Measurements from ENCODE around the gene ZBTB38. TPM values are rescaled to one million over a fixed set of nuclear protein-coding genes. Genes with fewer than 3 reads are reported as not detected.
A peak's percentile ranks its signal among the peaks of the same experiment; 100 is the strongest.

ZBTB38 gene
- total and polyA plus RNA-seq, 2 of the 13 experiments (the other 11 are each of a cell fraction or from before 2014, with no cell fraction given) = 26.8 to 51.7 TPM

- 0 out of 2 replicates have a peak, but pooled peaks have one; percentile 2 for TF ChIP-seq ZNF646 (CRISPR knock-in tag; IDR thresholded peaks at IDR 0.05)
- no peak for TF ChIP-seq ZNF281 (CRISPR knock-in tag; IDR thresholded peaks at IDR 0.05; ENCODE audit: borderline replicate concordance)
- no peak for TF ChIP-seq RXRA (CRISPR knock-in tag; IDR thresholded peaks at IDR 0.05)
- peak; percentile 11; the same call in 1 of the 2 replicates for TF ChIP-seq ZNF510 (CRISPR knock-in tag; IDR thresholded peaks at IDR 0.05; ENCODE audit: low read depth)
- TF ChIP-seq TMF1 (CRISPR knock-in tag; IDR thresholded peaks at IDR 0.05; ENCODE audit: low read depth) = no peak
- TF ChIP-seq SOX13 (IDR thresholded peaks at IDR 0.05) = no peak
- 0 out of 4 replicates have a peak, but pooled peaks of 1 of the 2 experiments have one; percentile 20 for TF ChIP-seq SOX13 (CRISPR knock-in tag; conservative IDR thresholded peaks at IDR 0.05 in 1 of 2, IDR thresholded peaks at IDR 0.05 in 1 of 2)
- no peak for TF ChIP-seq ZBTB46 (CRISPR knock-in tag; IDR thresholded peaks at IDR 0.05; ENCODE audit: borderline replicate concordance)
- no peak for TF ChIP-seq ZNF614 (CRISPR knock-in tag; IDR thresholded peaks at IDR 0.05; ENCODE audit: borderline replicate concordance)
- no peak for TF ChIP-seq ZNF501 (CRISPR knock-in tag; IDR thresholded peaks at IDR 0.05)
- no peak for TF ChIP-seq NAIF1 (CRISPR knock-in tag; IDR thresholded peaks at IDR 0.05; ENCODE audit: borderline replicate concordance)
- TF ChIP-seq WIZ (CRISPR knock-in tag; IDR thresholded peaks at IDR 0.05) = no peak
- no peak for TF ChIP-seq IKZF5 (CRISPR knock-in tag; IDR thresholded peaks at IDR 0.05)
- no peak for TF ChIP-seq ZSCAN9 (CRISPR knock-in tag; IDR thresholded peaks at IDR 0.05; ENCODE audit: borderline replicate concordance)
- peak; percentile 77 for TF ChIP-seq ZBTB38 (CRISPR knock-in tag; IDR thresholded peaks at IDR 0.05)
Observed at GRCh38 chr3:141367038-141367730, 1.1 kb upstream of the ZBTB38 start (continued).

Measured in HepG2 (cell line).